ENCODE results near the gene KRTAP12-1. TPM values are rescaled to one million over a fixed set of nuclear protein-coding genes. Genes with fewer than 3 reads are reported as not detected.

The KRTAP12-1 gene
- total and polyA plus RNA-seq, 3 donors from 2014 or later: not detected

GRCh38 chr21:44706706-44707581, 25.0 kb upstream of the KRTAP12-1 start:
- Histone ChIP-seq H3K36me3 (ENCODE audit: low read depth, missing control alignments) (no peaks in the 10 kb centered on the region), H3K27me3 (no peaks in the 10 kb centered on the region), H3K4me1 (peaks cover 13% of the 10 kb centered on the region), H3K9me3 (no peaks in the 10 kb centered on the region), H3K4me3 (no peak overlapping the region), H3K27ac (no peak overlapping the region)
- TF ChIP-seq CTCF (IDR thresholded peaks at IDR 0.05) (no peak), POLR2A (IDR thresholded peaks at IDR 0.05) (no peak)
- intact Hi-C loops (cut with DNase I; ENCODE audit: low total_unique reads): no loop called here
- DNase-seq: no peak
- 0 to 1% methylated on average over 15 to 46 of the region's 46 CpGs for WGBS, 2 donors

DNA sequence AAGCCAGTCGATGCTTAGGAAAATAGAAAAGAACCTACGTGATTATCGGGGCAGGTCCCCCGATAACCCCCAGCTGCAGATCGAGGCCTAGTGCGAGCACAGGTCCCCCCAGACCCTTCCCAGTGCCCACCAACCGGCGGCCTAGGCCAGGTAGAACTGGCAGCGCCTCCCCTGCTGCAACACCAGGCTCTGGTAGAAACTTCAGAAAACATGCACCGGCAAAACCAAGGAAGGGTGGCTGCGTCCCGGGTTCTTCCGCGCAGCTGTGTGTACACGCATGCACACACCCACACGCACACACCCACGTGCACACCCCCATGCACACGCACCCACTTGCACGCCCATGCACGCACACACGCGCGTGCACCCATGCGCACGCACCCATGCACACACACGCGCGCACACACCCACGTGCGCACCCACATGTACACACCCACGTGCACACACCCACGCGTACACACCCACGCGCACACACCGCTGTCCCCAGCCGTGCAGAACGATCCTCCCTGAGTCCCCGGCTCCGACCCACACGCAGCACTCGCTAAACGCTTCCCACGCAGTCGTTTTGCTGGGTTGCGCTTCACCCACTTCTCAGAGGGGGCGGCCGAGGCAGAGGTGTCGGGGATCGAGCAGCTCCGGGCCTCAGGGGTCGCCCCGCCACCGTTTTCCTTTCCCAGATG, 24.2 kb upstream of the KRTAP12-1 start:
- DNase-seq: peak; percentile 9
- Histone ChIP-seq H3K27me3 (no peaks in the 10 kb centered on the region), H3K36me3 (ENCODE audit: low read depth, missing control alignments) (no peaks in the 10 kb centered on the region), H3K4me3 (no peak overlapping the region), H3K9me3 (no peaks in the 10 kb centered on the region), H3K27ac (no peak overlapping the region), H3K4me1 (peaks cover 9% of the 10 kb centered on the region)
- 4 to 6% methylated on average over 27 to 54 of the region's 54 CpGs for WGBS, 2 donors
- intact Hi-C loops (cut with DNase I; ENCODE audit: low total_unique reads): no loop called here
- TF ChIP-seq POLR2A (IDR thresholded peaks at IDR 0.05): no peak
- no peak for TF ChIP-seq CTCF (IDR thresholded peaks at IDR 0.05)

DNA sequence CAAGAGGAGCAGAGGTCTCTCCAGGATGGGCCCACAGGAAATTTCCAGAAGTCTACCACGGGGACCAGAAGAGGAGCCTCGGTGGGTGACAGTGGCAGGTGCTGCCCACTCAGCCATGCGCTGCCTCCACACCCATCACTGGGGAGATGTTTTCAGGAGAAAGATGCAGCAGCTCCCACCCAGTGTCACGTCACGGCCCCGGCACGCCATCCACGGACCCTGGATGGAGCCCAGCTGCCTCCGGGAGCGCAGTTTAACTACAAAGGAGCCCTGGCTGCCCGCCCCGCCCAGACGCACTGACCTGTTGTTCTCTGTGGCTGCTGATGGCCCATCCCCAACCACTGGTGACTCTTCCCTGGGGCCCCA, 22.7 kb upstream of the KRTAP12-1 start:
- H3K36me3 ChIP-seq (ENCODE audit: low read depth, missing control alignments): no peaks in the 10 kb centered on the region
- DNase-seq: peak; percentile 11
- H3K4me1 ChIP-seq: peaks cover 4% of the 10 kb centered on the region
- 16 to 30% methylated on average over 12 to 13 of the region's 13 CpGs for WGBS, 2 donors
- TF ChIP-seq CTCF (IDR thresholded peaks at IDR 0.05) (no peak), POLR2A (IDR thresholded peaks at IDR 0.05) (no peak)
- intact Hi-C loops (cut with DNase I; ENCODE audit: low total_unique reads): no loop called here
- no peaks in the 10 kb centered on the region for H3K27me3 ChIP-seq
- no peaks in the 10 kb centered on the region for H3K9me3 ChIP-seq
- no peak overlapping the region for H3K4me3 ChIP-seq
- H3K27ac ChIP-seq: no peak overlapping the region

DNA sequence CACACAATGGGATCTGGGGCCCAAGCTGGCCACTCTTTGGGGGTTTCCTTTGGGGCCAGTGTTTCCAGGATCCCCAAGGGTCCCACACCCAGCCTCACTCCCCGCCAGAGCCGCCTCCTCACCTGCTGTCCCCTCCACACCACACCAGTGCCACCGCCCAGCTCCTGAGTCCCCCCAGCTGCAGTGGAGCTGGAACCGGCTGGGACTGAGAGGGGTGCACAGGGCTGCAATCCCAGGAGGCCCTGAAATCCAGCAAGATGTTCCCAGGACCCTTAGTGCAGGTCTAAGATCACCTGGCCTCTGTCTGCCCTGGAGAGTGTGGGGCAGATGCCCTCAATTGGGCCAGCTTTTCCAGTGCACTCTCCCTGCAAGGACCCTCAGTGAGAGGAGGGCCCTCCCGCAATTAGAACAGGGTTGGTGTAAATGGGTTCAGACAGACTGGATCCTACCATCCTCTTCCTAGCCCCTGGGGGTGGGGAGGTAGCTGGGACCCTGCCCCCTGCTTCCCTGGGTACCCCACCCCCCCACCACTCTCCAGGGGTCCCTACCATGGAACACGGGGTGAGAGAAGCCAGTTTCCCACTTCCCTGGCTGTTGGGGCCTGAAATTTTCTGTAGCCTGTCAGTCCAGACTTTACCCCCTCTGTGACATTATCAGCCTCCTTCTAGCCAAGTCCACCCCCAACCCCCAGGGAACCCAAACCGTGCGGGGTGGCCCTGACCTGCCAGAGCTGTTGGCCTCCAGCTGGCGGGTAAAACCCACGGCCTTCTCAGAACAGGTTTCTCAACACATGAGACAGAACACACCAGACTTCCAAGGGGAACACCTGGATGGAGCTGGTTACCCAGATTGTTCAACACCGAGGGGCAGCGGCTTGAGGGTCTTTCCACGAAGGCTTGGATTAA, 22.0 kb upstream of the KRTAP12-1 start:
- Histone ChIP-seq H3K9me3 (no peaks in the 10 kb centered on the region), H3K4me1 (no peaks in the 10 kb centered on the region), H3K4me3 (no peak overlapping the region), H3K27me3 (no peaks in the 10 kb centered on the region), H3K27ac (no peak overlapping the region), H3K36me3 (ENCODE audit: low read depth, missing control alignments) (no peaks in the 10 kb centered on the region)
- DNase-seq: peak; percentile 6
- intact Hi-C loops (cut with DNase I; ENCODE audit: low total_unique reads): no loop called here
- WGBS, 2 donors: 43 to 69% methylated on average over 5 to 13 of the region's 13 CpGs
- no peak for TF ChIP-seq CTCF (IDR thresholded peaks at IDR 0.05)
- TF ChIP-seq POLR2A (IDR thresholded peaks at IDR 0.05): no peak

All from testis (tissue), 3 donors.